Kidney (tissue), 14 donors: Measurements from ENCODE around the gene SLC7A8. TPM values are rescaled to one million over a fixed set of nuclear protein-coding genes. Genes with fewer than 3 reads are reported as not detected.
A peak's percentile ranks its signal among the peaks of the same experiment; 100 is the strongest.

Source experiments
- DNase-seq, 5 donors: peaks; one replicate each; pipeline ENCODE4 v3.0.0-alpha.2; 2013 to 2020
- FAIRE-seq: peaks from 2 replicates; lab custom pipeline; 2012; peaks lifted over from hg19 to GRCh38; lab: Jason Lieb, UNC
- H3K27ac ChIP-seq, 2 donors: one replicate each; pipeline ENCODE4 v1.7.0; 2013; ENCODE audit warnings: low read depth in 2 of 2, low read length in 2 of 2, inconsistent platforms in 1 of 2
- H3K27me3 ChIP-seq: one replicate; pipeline ENCODE4 v1.7.1; 2013; ENCODE audit warnings: low read length, inconsistent platforms; ENCODE audit not compliant: control insufficient read depth, insufficient read depth
- H3K36me3 ChIP-seq, 3 donors: one replicate each; pipeline versions ENCODE4 v1.7.0 to v1.7.1; 2013; ENCODE audit warnings: low read length in 3 of 3, control low read depth in 1 of 3, inconsistent platforms in 1 of 3; ENCODE audit not compliant: insufficient read depth in 3 of 3, control insufficient read depth in 2 of 3
- H3K4me1 ChIP-seq, 3 donors: one replicate each; pipeline versions ENCODE4 v1.7.0 to v1.7.1; 2013; ENCODE audit warnings: low read length in 3 of 3, inconsistent platforms in 1 of 3, low read depth in 1 of 3; ENCODE audit not compliant: control insufficient read depth in 2 of 3, insufficient read depth in 2 of 3
- H3K4me3 ChIP-seq, 3 donors: one replicate each; pipeline versions ENCODE4 v1.7.0 to v1.8.1; 2013; ENCODE audit warnings: low read length in 3 of 3, control low read depth in 1 of 3, inconsistent platforms in 1 of 3
- H3K9ac ChIP-seq, 3 donors: one replicate each; pipeline versions ENCODE4 v1.7.0 to v1.7.1; 2013; ENCODE audit warnings: low read length in 3 of 3, control low read depth in 1 of 3, inconsistent platforms in 1 of 3
- H3K9me3 ChIP-seq, 3 donors: one replicate each; pipeline versions ENCODE4 v1.7.0 to v1.7.1; 2013; ENCODE audit warnings: low read length in 3 of 3, control low read depth in 1 of 3, inconsistent platforms in 1 of 3; ENCODE audit not compliant: control insufficient read depth in 2 of 3, insufficient read depth in 1 of 3
- CTCF ChIP-seq: IDR thresholded peaks from 3 replicates; pipeline ENCODE4 v1.5.1; 2012; ENCODE audit warnings: mild to moderate bottlenecking, moderate library complexity, borderline replicate concordance; ENCODE audit not compliant: insufficient read depth; ENCODE audit errors: extremely low read depth
- intact Hi-C: fragments of 100-400 bp; cut with DNase I; formaldehyde crosslinking; loops from one replicate; pipeline ENCODE4 v1.11.1; 2022
- polyA plus RNA-seq: library from polyadenylated mRNA; stranded (reverse); fragments of 350-450 nt; fragmentation: Illumina TruSeq; extraction: RNeasy Lipid Tissue Mini Kit (QIAGEN cat#74804); gene quantifications from one replicate; pipeline ENCODE4 v1.2.3, GENCODE V29; 2014; ENCODE audit warnings: low read depth, low replicate concordance; ENCODE audit not compliant: insufficient read depth
- total RNA-seq: library from RNA; stranded (reverse); fragmentation: NEBNext Ultra II Directional; extraction: Animal tissue kit (Norgen Biotek cat#: 25700); gene quantifications from one replicate; pipeline ENCODE4 v1.2.1, GENCODE V29; 2021
- donor health status: control.
- donor health status: control.
- donor health status: control.
- donor health status: control.
- donor health status: control.
- donor health status: DM: yes; HTN: yes; CAD: no.
- donor health status: Normal renal cell carcinoma (clear cell type).

The SLC7A8 gene
- total and polyA plus RNA-seq, 2 donors from 2014 or later, result 22.9 to 210 TPM

- H3K36me3 ChIP-seq, result peaks cover 0 to 19% (median 16%) of the 10 kb centered on the region in 3 donors
- peaks cover 5 to 8% (median 5%) of the 10 kb centered on the region in 3 donors for H3K4me1 ChIP-seq
- H3K27me3 ChIP-seq, result no peaks in the 10 kb centered on the region
- no peak for FAIRE-seq
- no peak for DNase-seq
- H3K27ac ChIP-seq, result no peak overlapping the region
- H3K4me3 ChIP-seq, result no peak overlapping the region
- no peak for TF ChIP-seq CTCF
- H3K9me3 ChIP-seq, result no peaks in the 10 kb centered on the region
- intact Hi-C loops, result loop anchor here (5.0 kb wide), 1 partner anchor 63 kb away; no protein-coding TSS in a partner anchor
- no peak overlapping the region for H3K9ac ChIP-seq
Measured at GRCh38 chr14:23124337-23124954, 59.0 kb downstream of the SLC7A8 start.

- H3K36me3 ChIP-seq, result peaks cover 0 to 16% (median 8%) of the 10 kb centered on the region in 3 donors
- no peak overlapping the region for H3K9ac ChIP-seq
- DNase-seq, result peak in 3 of 5 donors; percentile 39 to 76 (median 61)
- intact Hi-C loops, result loop anchor here (5.0 kb wide), 1 partner anchor 64 kb away; no protein-coding TSS in a partner anchor
- no peak overlapping the region for H3K4me3 ChIP-seq
- H3K4me1 ChIP-seq, result peaks cover 5 to 8% (median 5%) of the 10 kb centered on the region in 3 donors
- no peak for FAIRE-seq
- no peaks in the 10 kb centered on the region for H3K27me3 ChIP-seq
- H3K27ac ChIP-seq, result peak overlapping the region in 1 of 2 donors; percentile 23
- TF ChIP-seq CTCF, result no peak
- H3K9me3 ChIP-seq, result no peaks in the 10 kb centered on the region
Measured at GRCh38 chr14:23123419-23123818, 60.0 kb downstream of the SLC7A8 start.

DNA sequence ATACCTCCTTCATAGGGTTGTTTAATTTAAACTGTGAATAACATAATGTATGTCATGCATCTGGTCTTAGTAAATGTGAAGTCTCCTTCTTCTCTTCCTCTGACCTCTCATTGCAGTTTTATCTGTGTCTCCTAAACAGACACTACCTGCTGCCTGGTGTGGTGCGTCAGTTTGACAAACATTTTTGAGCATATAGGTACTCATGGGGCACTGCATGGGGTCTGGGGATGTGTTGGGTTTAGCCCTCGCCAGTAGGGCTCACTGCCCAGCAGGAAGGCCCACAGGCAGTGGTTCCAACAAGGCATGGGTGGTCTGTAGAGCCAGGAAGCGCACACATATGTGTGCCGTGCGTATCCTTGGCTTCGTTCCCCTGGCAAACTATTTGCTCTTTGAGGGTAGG is 61.4 kb downstream of the SLC7A8 start:
- Histone ChIP-seq H3K4me1 (peaks cover 5 to 8% (median 5%) of the 10 kb centered on the region in 3 donors), H3K36me3 (peaks cover 0 to 4% (median 0%) of the 10 kb centered on the region in 3 donors), H3K4me3 (no peak overlapping the region), H3K27ac (peak overlapping the region in 1 of 2 donors; percentile 56), H3K9ac (peak overlapping the region in 1 of 3 donors; percentile 15), H3K27me3 (no peaks in the 10 kb centered on the region), H3K9me3 (no peaks in the 10 kb centered on the region)
- intact Hi-C loops, result loop anchor here (5.0 kb wide), 1 partner anchor 65 kb away; no protein-coding TSS in a partner anchor
- DNase-seq, result peak in 1 of 5 donors; percentile 31
- no peak for FAIRE-seq
- TF ChIP-seq CTCF, result no peak
